Stimulated activated naive CD8-positive, alpha-beta T cell treated with anti-CD3 and anti-CD28 coated beads, Interleukin-15, Interleukin-2, amounts not matched to agents 100 U/mL and 50 U/mL, for 24 hours (primary cell): ENCODE data around the gene LRRC25.

ENCODE experiments used
- ATAC-seq: fragments of 150-1000 bp; cut with Tn5 transposase; one replicate; pipeline ENCODE4 v1.10.0; 2021
- DNase-seq: peaks from one replicate; pipeline ENCODE4 v3.0.0; 2021

LRRC25 gene

DNA sequence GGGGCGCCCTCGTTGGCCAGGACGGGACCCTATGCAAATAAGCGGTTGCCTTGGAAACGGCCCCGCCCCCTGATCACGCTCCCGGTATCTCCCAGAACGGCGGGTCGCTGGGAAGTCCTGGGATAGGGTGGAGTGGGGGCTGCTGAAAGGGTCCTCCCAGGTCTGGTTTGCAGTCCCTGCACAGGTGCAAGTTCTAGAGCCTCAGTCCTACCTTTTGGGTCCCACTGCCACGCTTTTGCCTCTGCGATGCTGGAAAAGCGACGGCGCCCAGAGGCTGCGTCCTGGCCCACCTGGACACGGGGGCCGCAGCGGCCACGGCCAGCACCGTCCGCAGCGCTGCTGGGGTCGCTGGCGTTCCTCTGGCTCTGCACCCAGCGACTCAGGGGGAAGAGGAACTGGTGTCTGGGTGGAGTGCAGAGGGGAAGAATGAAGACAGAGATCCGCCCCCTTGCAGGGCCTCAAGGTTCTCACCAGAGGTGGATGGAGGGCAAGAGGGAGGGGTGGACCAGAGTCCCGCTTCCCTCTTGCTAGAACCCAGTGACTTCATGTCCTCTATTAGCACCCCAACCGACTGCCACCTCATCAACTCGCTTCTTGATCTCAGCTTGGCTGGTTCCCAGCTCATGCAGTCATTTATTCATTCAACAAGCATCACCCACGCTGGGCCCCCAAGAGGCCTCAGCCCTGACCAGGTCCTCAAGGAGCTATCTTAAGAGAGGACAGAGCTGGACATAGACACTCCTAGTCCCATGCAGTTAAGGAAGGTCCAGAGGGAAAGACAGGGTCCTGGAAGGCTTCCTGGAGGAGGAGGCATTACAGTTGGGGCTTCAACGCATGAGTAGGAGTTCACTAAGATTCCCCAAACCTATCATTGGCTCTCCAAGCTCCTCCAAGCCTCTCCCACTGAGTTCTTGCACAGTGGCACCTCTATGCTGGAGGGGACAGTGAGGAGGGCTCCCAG is at the start of gene LRRC25:
Gene LRRC25 (minus strand): TSS at position 381 of the 961 bp plus-strand sequence. CDS start 659 bp downstream, outside the sequence.
- DNase-seq = no peak
- ATAC-seq = peak; percentile 36

DNA sequence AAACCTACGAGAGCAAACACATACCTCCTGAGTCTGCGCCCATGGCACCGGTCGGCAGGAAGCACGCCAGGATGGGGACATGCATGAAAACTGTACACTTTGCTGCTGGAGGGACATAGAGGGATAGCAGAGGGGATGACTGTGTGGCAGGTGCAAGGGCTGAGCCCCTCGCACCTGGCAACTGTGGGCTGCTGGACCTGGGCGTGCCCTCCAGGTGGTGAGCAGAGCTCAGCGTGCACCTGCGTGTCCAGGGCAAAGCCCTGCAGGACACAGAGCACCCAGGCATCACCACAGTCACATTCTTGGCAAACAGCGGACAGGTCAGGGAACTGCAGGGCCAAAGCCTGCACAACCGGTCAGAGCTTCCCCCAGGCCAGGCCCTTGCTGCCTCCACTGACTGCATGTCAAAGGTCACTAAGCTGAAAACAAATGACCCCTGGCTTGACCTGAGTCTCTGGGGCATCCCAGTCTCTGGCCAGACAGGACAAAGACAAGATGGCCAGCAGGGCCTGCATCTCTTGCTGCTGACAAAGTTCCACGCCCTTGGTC is 49.5 kb upstream of the LRRC25 start:
- ATAC-seq = no peak
- no peak for DNase-seq

DNA sequence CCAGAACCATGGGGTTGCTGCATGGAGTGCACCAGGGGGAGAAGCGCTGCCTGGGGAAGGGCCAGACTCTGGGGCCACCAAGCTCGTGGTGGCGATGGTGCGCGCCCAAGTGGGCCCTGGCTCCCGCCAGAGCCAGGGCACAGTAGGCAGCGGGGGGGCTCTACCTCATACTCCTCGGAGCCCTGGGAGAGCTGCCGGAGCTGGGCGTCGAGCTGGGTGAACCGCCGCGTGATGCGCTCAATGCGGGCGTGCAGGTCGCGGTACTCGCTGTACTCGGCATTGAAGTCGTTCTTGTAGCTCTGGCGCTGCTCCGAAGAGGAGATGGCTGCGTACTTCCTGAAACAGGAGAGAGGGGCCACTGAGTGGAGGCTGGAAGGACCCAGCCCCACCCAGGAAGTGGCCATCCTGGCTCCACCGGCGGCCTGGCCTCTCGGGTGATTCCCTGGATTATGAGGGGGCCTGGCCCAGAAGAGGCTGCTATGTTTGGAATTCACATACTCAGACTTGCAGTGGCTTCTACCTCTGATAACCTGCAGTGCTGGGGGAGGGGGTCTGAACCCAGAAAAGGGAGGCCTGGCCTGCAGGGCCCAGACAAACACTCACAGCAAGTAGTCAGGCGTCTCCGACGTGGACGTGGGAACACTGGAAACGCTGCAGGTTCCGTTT is 48.9 kb upstream of the LRRC25 start:
- ATAC-seq (no peak), DNase-seq (no peak)

DNA sequence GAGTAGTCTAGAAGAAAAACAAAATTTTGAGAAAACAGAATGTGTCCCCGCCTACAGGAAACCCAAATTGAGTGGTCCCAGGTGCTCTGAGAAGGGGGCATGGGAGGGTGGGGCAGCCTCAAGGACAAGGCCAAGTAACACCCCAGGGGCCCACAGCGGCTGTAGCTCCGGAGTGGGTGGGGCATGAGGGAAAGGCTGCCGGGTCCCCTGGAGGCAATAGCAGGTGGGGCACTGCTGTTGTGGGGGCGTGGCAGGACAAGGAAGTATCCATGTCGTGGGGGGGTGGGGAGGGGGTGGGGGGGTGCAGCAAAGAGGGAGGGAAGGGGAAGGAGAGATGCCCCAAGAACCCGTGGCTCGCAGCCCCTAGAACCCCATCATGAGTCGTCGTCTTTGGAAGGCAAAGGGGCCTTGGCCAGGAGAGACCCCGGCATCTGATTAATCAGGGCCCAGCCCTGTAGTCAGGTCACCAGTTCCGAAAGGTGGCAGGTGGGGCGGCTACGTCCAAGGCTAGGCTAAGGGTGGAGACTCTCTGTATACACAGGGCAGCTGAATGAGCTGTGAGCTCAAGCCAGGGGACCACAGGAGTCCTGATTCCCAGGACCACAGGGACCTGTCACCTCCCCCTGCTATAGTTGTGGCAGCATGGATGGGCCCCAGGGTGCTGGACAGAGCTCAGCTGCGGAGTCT is 48.0 kb upstream of the LRRC25 start:
- ATAC-seq = no peak
- DNase-seq = no peak

DNA sequence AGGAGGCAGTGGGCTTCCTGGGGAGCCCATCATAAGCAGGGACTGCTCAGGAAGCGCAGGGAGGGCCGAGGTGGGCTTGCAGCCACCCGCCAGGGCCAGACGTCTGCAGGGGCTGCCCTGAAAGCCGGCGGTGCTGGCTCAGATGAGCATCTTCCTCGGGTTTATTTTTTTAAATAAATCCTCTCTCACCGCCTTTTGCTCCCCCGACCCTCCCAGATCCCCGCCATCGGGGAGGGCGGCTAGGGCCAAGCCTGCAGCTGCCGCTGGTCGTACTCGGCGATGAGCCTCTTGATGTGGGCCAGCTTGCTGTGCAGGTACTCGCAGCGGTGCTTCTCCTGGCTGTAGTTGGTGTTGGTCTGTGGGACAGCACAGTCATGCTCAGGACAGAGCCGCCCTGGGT is 47.1 kb upstream of the LRRC25 start:
- no peak for ATAC-seq
- DNase-seq = no peak

DNA sequence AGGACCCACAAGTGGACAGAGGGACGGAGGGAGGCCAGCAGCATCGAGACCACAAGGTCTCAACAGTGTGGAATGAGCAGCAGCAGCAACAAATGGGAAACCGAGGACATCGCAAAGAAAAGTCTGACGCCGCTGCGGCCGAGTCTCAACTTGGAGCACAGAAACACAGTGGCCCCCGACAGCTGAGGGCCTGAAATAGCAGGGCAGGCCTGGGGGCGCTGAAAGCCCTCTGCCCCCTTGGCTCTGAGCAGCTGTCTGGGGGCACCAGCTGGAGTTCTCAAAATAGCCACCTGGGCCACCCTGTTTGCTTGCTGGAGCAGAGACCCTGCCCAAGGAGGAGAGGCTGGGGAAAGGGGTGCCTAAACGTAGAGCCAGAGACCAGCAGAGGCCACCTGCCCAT is 46.4 kb upstream of the LRRC25 start:
- DNase-seq = no peak
- ATAC-seq = no peak

DNA sequence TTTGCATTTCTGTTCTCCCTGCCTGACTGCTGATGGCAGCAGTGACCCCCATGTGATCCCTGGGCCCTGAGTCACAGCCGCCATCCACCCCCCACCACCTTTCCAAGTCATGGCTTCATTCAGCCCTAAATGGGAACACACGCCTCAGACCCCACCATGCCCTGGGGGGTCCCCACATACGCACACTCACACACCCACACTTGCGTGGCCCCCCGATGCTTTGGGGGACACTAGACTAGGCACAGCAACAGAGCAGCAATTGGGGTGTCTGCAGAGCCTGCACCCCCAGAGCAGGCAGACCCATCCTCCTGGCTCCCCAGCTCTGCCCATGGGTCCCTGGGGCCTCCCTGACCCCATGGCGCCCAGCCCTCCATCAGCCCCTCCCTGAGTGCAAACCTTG is 46.0 kb upstream of the LRRC25 start:
- DNase-seq (no peak), ATAC-seq (no peak)

DNA sequence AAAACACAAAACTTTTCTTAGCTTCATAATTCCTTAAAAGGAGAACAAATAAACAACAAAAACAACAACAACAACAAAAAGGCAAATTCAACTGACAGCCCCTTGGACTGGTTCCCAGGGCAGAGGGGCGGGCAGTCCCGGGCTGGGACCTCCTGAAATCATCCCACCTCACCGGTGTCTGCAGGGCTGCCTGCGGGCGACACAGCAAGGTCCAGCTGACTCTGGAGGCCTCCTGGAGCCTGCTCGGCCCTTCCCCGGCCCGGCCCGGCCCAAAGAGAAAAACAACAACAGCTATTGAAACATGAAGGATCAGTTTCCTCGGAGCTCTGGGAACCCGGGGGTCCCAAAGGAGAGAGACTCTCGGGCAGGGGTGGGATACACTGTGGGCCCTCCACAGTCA is 45.5 kb upstream of the LRRC25 start:
- ATAC-seq = no peak
- DNase-seq = no peak

DNA sequence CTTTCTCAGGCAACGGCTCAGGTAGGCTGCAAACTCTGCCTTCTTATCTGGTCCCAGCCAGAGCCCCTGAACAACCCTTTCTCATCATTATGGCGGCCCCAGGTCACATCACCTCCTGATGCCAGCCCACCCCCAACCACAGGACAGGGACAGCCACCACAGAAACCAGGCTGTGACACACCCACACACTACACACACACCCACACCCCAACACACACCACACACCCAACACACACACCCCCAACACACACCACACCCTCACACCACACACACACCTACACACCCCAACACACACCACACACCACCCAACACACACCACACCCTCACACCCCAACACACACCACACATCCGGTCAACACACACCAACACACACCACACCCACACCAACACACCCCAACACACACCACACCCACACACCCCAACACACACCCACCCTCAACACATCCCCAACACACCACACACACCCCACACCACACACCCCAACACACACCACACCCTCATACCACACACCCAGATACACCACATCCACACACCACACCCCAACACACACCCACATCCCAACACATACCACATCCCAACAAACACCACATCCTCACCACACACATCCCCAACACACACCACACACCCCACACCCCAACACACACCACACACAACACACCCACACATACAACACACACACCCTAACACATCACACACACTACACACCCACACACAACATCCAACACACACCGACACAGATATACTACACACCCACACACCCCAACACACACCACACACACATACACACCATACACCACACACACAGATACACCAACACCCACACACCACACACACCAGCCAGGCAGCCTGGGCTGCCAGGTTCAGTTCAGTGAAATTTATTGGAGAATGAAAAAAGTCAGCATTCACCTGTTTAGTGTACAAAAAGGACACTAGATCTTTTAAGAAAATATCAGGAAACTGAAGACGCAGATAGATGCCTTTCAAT is 44.7 kb upstream of the LRRC25 start:
- no peak for DNase-seq
- no peak for ATAC-seq

DNA sequence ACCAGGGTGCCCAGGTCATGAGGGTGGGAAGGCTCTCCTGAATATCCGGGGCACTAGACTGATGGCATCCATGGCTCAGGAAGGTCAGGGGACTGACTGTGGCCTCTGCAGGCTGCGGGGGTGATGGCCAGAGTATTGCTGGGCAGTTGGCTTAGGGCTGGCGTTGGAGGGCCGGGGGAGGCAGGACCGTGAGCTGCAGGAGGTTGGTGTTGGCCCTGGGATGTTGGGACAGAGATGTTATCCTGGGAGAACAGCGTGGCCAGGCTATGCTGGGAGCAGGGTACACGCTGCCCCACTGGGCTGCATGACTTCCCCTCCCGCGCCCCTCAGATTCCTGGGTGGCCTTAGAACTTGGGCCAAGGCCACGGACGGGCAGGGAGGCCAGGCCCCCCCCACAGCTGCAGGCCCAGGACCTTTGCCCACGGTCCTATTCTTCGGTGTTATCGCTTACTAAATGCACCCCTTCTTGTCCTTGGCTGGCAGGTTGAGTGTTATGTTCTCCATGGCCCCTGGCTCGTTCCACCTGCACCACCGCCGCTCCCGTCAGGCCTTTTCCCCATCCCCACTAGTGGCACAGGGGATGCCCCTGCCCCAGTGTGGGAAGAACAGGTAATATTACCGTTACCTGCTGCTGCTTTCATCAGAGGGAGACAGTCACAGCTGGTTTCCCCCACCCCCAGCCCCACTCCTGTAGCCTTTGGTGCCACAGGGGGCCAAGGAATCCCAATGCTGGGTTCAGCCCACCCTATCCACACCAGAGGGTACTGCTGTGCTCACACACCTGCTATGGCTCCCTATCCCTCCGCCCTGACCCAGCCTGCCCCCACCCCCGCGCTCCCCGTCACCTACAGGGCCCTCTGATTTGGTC is 43.7 kb upstream of the LRRC25 start:
- no peak for ATAC-seq
- DNase-seq = no peak

DNA sequence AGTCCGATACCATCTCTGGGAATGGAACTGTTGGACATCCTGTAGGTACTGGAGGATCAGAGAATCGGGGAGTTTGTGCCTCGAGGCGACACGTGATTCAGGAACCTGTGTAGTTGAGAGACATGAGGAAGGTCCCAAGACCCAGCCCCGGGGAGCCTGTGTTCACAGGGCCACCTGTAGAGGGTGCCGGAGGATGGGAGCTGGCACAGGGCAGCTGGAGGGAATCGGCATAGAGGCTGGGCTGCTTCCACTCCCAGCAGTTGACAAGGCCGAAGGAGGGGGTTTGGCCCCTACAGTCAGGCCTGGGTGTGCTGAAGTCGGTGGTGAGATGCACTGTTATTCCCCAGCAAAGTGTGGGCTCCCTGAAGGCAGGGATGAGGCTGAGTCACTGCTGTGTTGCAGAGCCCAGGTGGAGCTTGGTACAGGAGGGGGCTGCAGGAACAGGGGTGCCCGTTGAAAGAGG is 43.0 kb upstream of the LRRC25 start:
- DNase-seq (peak; percentile 57), ATAC-seq (no peak)

DNA sequence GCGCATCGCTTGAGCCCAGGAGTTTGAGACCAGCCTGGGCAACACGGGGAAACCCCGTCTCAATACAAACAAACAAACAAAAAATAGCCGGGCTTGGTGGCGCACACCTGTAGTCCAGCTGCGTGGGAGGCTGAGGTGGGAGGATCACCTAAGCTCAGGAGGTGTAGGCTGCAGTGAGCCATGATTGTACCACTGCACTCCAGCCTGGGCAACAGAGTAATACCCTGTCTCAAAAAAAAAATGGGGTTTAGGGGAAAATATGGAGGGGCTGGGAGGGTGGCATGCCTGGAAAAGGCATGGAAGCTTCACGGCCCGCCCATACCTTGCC is 42.5 kb upstream of the LRRC25 start:
- DNase-seq (no peak), ATAC-seq (no peak)

DNA sequence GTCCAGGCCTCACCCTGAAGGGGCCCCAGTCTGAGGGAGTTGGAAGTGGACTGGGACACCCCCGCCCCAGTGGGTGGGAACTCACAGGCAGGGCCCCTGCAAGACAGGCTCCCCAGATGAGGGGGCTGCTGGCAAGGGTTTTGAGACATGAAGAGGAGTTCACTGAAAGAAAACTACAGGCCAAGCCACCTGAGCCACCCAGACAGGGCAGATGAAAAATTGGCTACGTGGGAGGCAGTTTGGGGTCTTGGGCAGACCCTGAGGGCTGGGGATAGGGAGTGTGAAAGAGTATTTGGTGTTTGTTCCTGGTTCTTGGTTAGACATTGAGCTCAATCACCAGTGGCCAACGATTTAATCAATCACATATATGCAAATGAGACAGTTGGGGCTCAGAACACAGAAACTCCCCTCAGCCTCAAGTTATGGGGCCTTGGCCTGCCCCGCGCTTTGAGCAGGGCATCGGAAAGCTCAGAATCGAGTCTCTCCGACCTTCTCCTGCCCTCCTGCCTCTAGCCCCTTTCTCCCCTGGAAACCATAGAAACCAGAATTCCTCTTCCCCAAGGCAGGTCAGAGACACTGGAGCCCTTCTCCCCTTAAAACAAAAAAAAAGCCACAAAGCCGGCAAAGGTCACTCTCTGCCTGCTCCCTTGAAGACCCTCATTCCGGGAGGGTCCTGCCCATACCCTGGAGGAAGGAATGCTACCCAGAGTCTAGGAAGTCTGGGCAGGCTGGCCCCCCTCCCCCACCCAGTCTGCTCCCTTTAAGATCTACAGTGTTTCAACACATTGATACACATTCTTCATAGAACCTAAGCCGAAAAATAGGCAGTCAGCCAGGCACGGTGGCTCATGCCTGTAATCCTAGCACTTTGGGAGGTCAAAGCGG is 41.8 kb upstream of the LRRC25 start:
- DNase-seq (no peak), ATAC-seq (no peak)

DNA sequence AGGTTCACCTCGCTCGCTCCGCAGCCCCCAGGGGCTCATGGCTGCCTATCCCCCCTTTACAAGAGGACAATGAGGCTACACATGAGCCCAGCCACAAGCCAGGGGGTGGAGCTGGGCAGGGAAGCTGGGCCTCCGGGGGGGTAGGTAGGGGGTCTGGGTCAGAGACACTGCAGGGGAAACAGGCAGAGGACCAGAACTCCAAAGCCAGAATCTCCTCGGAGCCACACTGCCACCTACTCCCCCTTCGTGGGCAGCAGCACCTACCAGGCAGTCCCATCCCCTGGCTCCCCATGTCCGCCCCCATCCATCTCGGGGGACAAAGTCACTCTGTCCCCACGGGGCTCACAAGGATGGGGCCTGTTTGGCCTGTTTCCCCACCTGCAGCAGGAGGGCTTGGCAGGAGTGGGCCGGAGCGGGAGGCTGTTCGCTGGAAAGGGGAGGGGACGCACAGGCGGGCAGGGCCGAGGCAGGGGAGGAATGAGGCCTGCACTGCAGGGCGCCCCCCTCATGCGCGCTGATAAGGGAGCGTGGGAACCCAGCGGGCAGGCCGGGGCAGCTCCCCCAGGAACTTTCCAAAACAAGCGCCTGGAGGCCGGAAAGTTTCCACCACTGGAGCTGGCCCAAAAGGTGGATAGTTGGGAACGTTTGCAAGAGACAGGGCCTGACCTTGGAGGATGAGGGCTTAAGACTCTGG is 41.1 kb upstream of the LRRC25 start:
- no peak for DNase-seq
- ATAC-seq = no peak

DNA sequence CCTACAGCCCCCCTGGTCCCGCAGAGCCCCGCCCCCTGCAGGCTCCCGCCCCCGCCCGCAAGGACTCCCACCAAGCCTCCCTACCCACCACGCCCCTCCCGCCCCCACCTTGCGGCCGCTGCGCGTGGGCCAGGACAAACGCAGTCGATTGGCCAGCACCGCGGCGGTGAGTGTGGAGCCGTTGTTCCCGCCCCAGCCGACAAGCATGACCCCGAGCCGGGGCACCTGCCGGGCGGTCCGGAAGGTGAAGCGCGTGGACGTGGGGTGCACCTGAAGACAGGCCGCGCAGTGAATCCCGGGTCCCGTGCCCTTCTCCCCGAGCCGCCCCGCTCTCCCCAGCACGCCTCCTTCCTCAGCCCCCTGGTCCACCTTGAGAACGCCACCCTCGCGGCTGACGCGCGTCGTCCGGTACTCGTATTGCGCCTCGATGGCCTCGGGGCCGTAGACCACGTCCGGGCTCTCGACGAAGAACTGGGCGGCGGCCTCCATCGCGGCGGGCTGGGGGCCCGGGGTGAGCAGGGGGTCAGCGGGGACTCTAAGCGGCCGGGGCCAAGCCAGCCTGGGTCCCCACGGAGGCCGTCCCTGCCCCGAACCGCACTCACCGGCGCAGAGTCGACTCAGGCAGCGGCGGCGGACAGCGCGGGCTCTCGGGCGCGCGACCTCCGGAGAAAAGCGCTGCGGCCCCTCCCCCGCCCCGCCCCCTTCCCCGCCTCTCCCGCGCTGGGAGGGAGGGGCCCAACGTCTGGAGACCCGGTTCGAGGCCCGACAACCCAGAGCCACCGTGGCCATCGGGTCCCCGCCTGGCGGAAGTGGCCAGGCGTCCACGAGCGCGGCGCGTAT is 40.3 kb upstream of the LRRC25 start, which contains the start of gene ISYNA1:
Gene ISYNA1 (minus strand): TSS at position 643 of the 840 bp plus-strand sequence. CDS start 154 bp downstream, at position 489.
- ATAC-seq = peak; percentile 2
- DNase-seq = peak; percentile 62

DNA sequence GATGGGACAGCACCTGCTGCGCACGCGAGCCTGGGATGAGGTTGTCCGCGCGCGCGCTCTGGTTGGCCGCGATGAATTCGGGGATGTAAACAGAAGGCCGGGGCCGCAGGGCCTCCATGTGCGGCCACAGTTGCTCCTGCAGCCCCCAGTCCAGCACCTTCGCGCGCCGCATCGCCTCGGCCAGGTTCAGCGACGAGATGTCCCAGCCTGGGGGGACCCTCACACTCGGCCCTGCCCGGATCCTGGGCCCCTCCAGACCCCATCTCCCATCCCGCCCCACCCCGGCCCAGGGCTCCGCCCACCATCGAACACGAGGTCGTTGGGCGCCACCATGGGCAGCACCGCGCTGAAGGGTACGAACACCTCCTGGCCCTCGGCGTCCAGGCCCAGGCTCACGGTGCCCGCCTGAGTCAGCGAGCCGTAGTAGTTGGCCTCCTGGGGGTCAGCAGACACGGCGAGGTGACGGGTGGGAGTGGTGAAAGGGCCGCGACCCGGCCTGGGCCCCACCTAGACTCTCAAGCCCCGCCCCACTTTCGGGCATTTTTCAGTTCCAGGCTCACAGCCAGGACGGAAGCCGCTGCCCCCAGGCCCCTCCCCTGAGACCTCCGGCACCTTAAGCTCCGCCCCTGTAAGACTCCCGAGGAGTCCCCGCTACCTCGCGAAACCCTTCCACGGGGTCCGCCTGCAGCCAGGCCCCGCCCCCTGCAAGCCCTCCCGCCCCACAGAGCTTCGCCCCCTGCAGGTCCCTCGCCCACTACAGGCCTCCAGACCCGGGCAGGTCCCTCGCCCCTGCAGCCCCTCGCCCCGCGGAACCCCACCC is 39.5 kb upstream of the LRRC25 start:
- peak; percentile 72 for ATAC-seq
- peak; percentile 86 for DNase-seq
